ENCODE data around the gene ERG.

GRCh38 chr21:38454161-38454560, 44.1 kb downstream of the ERG start:
- TF ChIP-seq TEAD4 (IDR thresholded peaks at IDR 0.05; ENCODE audit: low read depth, low read length) (no peak), ZNF274 (IDR thresholded peaks at IDR 0.05; ENCODE audit: borderline replicate concordance, extremely low read depth, low read length) (no peak), POLR2AphosphoS5 (IDR thresholded peaks at IDR 0.05; ENCODE audit: low read depth, low read length) (no peak), TAF1 (IDR thresholded peaks at IDR 0.05; ENCODE audit: low read depth, low read length) (no peak), CTCF (IDR thresholded peaks at IDR 0.05; ENCODE audit: control extremely low read depth in 1 of 3, insufficient read depth in 1 of 3, low read depth in 1 of 3, low read length in 3 of 3) (no peak), CREB1 (IDR thresholded peaks at IDR 0.05) (no peak), CBX5 (IDR thresholded peaks at IDR 0.05; ENCODE audit: low read depth, low read length) (no peak), GABPA (IDR thresholded peaks at IDR 0.05; ENCODE audit: borderline replicate concordance, insufficient read depth, low read length) (no peak), TBP (IDR thresholded peaks at IDR 0.05; ENCODE audit: low read depth, low read length) (no peak), CHD1 (IDR thresholded peaks at IDR 0.05; ENCODE audit: low read depth, low read length) (no peak), POU5F1 (IDR thresholded peaks at IDR 0.05; ENCODE audit: low read depth, low read length) (no peak), RFX5 (IDR thresholded peaks at IDR 0.05; ENCODE audit: borderline replicate concordance, low read depth, low read length) (no peak), HDAC6 (IDR thresholded peaks at IDR 0.05; ENCODE audit: low read depth, low read length) (no peak)

Data from H1 (cell line).